ENCODE measurements around the gene LHX3.

GRCh38 chr9:136191099-136191959, 13.6 kb downstream of the LHX3 start:
- TF ChIP-seq POLR2A (IDR thresholded peaks at IDR 0.05) (no peak), CTCF (IDR thresholded peaks at IDR 0.05) (no peak)
